Heart left ventricle (tissue), 13 donors: ENCODE measurements around the gene PLEKHB2.

Source experiments
- POLR2A ChIP-seq, 2 donors: fragments of 450-650 bp; IDR thresholded peaks; one replicate each; pipeline ENCODE4 v1.6.1; 2017; ENCODE audit warnings: antibody characterized with exemption in 2 of 2, mild to moderate bottlenecking in 2 of 2, moderate library complexity in 2 of 2
- TF ChIP-seq, protein P1 (sequence below), 12 donors: fragments of 200-600 bp; sonication (generic) in 4 of 12; IDR thresholded peaks; one replicate each; pipeline versions ENCODE4 v1.5.0 to v1.8.0; 2018 to 2022; ENCODE audit warnings: antibody characterized with exemption in 12 of 12, mild to moderate bottlenecking in 5 of 12
- donor health status: ischemic (EF 13 %, LVEDD 7.1; RV severe dilation, severe dysfunction).
- donor health status: DM: no; HTN: yes; CAD: no.
- donor health status: DM: no; HTN: no; CAD: no.
- donor health status: ischemic (EF 25% LVEDD 6.9; RV normal size, moderate dysfunction).
- donor health status: ischemic (EF 25% LVEDD 5.7; RV mildly dilated, moderate dysfunction).
- donor health status: ischemic (EF 35%, LVEDD 5.7; RV mildly dilated, moderate dysfunction).
- donor health status: nonischemic (EF 11% LVEDD 7.7; RV severe dilation, severe dysfunction).
- donor health status: DM: yes; HTN: yes; CAD: no.
- donor health status: PGD.
- donor health status: ischemic (EF 29% LVEDD 5.4; RV normal size, mild dysfunction).
- donor health status: nonischemic (EF 23%, LVEDD 6.1; RV moderate dilation, normal function).

DNA sequence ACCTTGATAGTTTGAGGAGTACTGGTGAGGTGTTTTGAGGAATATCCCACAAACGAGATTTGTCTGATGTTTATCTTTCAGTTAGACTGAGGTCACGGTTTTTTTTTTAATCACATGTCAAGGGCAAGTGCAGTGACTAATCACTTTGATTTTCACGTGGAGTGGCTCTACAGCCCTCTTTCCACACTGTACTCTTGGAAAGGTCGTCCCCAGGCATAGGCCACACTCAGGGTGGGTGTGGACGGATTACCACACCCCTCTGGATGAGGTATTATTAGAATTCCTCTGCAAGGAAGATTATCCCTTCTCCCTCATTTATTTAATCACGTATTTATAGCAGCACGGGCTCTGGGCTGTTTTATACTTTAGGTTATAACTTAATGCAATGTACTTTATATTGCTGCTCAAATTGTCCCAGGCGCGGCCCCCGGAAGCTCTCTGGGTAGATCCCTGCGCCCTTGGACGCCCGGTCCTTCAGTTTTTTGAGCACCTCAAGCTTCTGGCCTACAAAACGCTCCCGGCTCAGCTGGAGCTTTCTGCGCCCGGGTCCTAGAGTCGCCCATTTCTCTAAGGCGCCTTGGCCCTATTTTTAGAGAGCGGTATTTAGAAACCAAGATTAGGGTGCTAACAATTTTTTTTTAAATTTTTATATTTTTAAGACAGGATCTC, 515 bp upstream of the PLEKHB2 start:
- TF ChIP-seq, protein P1, sequence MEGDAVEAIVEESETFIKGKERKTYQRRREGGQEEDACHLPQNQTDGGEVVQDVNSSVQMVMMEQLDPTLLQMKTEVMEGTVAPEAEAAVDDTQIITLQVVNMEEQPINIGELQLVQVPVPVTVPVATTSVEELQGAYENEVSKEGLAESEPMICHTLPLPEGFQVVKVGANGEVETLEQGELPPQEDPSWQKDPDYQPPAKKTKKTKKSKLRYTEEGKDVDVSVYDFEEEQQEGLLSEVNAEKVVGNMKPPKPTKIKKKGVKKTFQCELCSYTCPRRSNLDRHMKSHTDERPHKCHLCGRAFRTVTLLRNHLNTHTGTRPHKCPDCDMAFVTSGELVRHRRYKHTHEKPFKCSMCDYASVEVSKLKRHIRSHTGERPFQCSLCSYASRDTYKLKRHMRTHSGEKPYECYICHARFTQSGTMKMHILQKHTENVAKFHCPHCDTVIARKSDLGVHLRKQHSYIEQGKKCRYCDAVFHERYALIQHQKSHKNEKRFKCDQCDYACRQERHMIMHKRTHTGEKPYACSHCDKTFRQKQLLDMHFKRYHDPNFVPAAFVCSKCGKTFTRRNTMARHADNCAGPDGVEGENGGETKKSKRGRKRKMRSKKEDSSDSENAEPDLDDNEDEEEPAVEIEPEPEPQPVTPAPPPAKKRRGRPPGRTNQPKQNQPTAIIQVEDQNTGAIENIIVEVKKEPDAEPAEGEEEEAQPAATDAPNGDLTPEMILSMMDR (IDR thresholded peaks at IDR 0.05): no peak
- no peak for TF ChIP-seq POLR2A (IDR thresholded peaks at IDR 0.05)
